Endothelial cell (in vitro differentiated cells): ENCODE data around the gene HHAT. TPM values are rescaled to one million over a fixed set of nuclear protein-coding genes. Genes with fewer than 3 reads are reported as not detected.

Source experiments
- DNase-seq: peaks from one replicate; pipeline ENCODE4 v3.0.0; 2021; ENCODE audit warnings: low spot score
- H3K27ac Mint-ChIP-seq: one replicate; pipeline ENCODE4 v1.8.0; 2021; ENCODE audit warnings: mixed read lengths, inconsistent platforms; ENCODE audit not compliant: unreplicated experiment
- H3K27me3 Mint-ChIP-seq: one replicate; pipeline ENCODE4 v1.8.0; 2021; ENCODE audit warnings: mild to moderate bottlenecking, moderate library complexity, mixed read lengths, inconsistent platforms; ENCODE audit not compliant: unreplicated experiment
- H3K36me3 Mint-ChIP-seq: one replicate; pipeline ENCODE4 v1.8.0; 2021; ENCODE audit warnings: mild to moderate bottlenecking, low read depth, mixed read lengths, inconsistent platforms; ENCODE audit not compliant: unreplicated experiment
- H3K4me1 Mint-ChIP-seq: one replicate; pipeline ENCODE4 v1.8.0; 2021; ENCODE audit warnings: mild to moderate bottlenecking, mixed read lengths, inconsistent platforms; ENCODE audit not compliant: unreplicated experiment
- H3K4me3 Mint-ChIP-seq: one replicate; pipeline ENCODE4 v1.8.0; 2021; ENCODE audit warnings: mild to moderate bottlenecking, mixed read lengths, inconsistent platforms; ENCODE audit not compliant: unreplicated experiment
- H3K9me3 Mint-ChIP-seq: one replicate; pipeline ENCODE4 v1.8.0; 2021; ENCODE audit warnings: mixed read lengths, inconsistent platforms; ENCODE audit not compliant: unreplicated experiment
- total RNA-seq: library from RNA; stranded (reverse); fragmentation: NEBNext Ultra II Directional; extraction: Animal tissue kit (Norgen Biotek cat#: 25700); gene quantifications from one replicate; pipeline ENCODE4 v1.2.1, GENCODE V29; 2021; ENCODE audit not compliant: unreplicated experiment
- TF ChIP-seq, protein P1 (sequence below): fragments of 200-600 bp; sonication (generic); IDR thresholded peaks from one replicate; pipeline ENCODE4 v1.5.0; 2021; ENCODE audit warnings: antibody characterized with exemption; ENCODE audit not compliant: unreplicated experiment

The HHAT gene
- total RNA-seq, 1 donor from 2014 or later = 6.0 TPM

DNA sequence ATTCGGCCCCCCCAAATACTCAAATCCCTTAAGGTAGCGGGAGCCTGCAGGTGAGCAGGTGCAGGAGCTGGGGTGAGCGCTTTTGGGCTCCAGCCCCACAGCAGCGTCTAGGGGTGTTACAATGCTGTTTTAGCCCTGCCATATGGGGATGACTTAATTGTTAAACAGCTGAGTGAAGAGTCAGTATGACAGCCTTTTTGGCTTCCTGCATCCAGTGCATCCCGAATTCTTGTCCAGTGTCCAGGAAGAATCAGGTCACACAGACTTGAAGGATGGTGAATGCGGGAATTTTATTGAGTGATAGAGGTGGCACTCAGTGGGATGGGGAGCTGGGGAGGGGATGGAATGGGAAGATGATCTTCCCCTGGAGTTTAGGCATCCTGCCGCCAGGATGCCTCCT, 30.4 kb upstream of the HHAT start:
- TF ChIP-seq, protein P1, sequence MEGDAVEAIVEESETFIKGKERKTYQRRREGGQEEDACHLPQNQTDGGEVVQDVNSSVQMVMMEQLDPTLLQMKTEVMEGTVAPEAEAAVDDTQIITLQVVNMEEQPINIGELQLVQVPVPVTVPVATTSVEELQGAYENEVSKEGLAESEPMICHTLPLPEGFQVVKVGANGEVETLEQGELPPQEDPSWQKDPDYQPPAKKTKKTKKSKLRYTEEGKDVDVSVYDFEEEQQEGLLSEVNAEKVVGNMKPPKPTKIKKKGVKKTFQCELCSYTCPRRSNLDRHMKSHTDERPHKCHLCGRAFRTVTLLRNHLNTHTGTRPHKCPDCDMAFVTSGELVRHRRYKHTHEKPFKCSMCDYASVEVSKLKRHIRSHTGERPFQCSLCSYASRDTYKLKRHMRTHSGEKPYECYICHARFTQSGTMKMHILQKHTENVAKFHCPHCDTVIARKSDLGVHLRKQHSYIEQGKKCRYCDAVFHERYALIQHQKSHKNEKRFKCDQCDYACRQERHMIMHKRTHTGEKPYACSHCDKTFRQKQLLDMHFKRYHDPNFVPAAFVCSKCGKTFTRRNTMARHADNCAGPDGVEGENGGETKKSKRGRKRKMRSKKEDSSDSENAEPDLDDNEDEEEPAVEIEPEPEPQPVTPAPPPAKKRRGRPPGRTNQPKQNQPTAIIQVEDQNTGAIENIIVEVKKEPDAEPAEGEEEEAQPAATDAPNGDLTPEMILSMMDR = no peak
- DNase-seq = no peak
- H3K27me3 Mint-ChIP-seq = no peaks in the 10 kb centered on the region
- no peaks in the 10 kb centered on the region for H3K9me3 Mint-ChIP-seq
- H3K27ac Mint-ChIP-seq = no peak overlapping the region
- H3K4me1 Mint-ChIP-seq = peaks cover 10% of the 10 kb centered on the region
- no peaks in the 10 kb centered on the region for H3K36me3 Mint-ChIP-seq
- H3K4me3 Mint-ChIP-seq = no peak overlapping the region

DNA sequence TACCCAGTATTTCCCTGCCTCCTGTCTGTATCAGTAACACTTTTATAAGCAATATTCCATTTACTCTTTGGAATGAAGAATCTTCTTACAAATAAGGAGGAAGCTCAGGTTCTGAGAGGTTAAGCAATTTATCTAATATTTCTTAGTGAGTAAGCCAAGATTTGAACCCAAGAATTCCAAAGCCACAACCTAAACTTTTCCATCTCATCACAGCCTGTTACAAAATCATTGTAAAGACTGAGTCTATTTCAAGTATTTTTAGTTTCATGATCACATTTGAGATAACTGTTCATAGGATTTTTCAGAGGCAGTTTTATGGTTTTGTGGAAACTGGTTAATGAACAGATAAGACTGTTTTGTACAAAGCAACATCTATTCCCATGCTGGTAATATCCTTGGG, 29.8 kb upstream of the HHAT start:
- DNase-seq = no peak
- Mint-ChIP-seq H3K27ac (no peak overlapping the region), H3K9me3 (no peaks in the 10 kb centered on the region), H3K36me3 (no peaks in the 10 kb centered on the region), H3K27me3 (no peaks in the 10 kb centered on the region), H3K4me1 (peaks cover 10% of the 10 kb centered on the region), H3K4me3 (no peak overlapping the region)
- TF ChIP-seq, protein P1 = no peak

DNA sequence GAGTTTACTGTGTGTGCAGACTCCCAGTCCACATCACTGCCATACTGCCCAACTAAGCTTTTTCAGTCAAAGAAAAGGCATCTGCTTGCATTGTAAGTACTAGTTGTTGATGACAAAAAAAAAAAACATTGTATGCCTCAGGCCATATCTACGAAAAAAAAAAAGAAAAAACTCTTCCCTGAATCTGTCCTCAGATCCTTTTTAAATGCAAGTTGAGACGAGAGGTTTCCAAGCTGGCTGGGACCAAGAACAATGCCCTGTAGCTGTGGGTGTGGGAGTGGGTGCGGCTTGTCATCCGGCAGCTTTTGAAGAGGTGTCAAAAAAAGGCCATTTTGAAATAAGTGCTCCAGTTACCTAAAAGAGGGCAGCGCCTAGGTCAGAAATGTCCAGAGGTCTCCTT, 29.2 kb upstream of the HHAT start:
- H3K4me3 Mint-ChIP-seq = no peak overlapping the region
- H3K9me3 Mint-ChIP-seq = no peaks in the 10 kb centered on the region
- TF ChIP-seq, protein P1 = no peak
- no peaks in the 10 kb centered on the region for H3K36me3 Mint-ChIP-seq
- no peak overlapping the region for H3K27ac Mint-ChIP-seq
- DNase-seq = no peak
- H3K4me1 Mint-ChIP-seq = peaks cover 10% of the 10 kb centered on the region
- peaks cover 3% of the 10 kb centered on the region for H3K27me3 Mint-ChIP-seq

- no peak overlapping the region for H3K4me3 Mint-ChIP-seq
- no peaks in the 10 kb centered on the region for H3K4me1 Mint-ChIP-seq
- no peaks in the 10 kb centered on the region for H3K36me3 Mint-ChIP-seq
- no peak for DNase-seq
- TF ChIP-seq, protein P1 = no peak
- H3K27me3 Mint-ChIP-seq = peaks cover 3% of the 10 kb centered on the region
- H3K27ac Mint-ChIP-seq = no peak overlapping the region
- H3K9me3 Mint-ChIP-seq = no peaks in the 10 kb centered on the region
These were observed 27.6 kb upstream of the HHAT start for GRCh38 chr1:210300923-210301614.

DNA sequence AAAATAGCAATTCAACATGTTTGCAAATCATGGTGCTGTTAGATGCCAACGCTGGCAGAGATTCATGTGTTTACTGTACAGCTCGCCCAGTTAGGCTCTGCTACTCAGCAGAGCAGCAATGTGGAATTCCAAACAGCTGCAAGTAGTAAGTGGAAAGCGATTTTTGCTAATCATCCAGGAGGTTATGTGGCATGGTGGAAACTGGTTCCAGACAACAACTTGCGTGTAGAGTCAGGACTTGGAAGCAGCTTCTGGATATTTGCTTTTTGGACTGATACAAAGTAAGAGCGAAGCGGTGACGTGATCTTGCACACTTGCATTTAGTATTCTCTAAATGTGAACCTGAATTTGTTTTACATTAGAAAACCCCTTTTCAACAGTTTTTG, 27.1 kb upstream of the HHAT start:
- no peaks in the 10 kb centered on the region for H3K36me3 Mint-ChIP-seq
- peaks cover 3% of the 10 kb centered on the region for H3K27me3 Mint-ChIP-seq
- DNase-seq = no peak
- TF ChIP-seq, protein P1 = no peak
- H3K4me3 Mint-ChIP-seq = no peak overlapping the region
- H3K4me1 Mint-ChIP-seq = no peaks in the 10 kb centered on the region
- H3K9me3 Mint-ChIP-seq = no peaks in the 10 kb centered on the region
- no peak overlapping the region for H3K27ac Mint-ChIP-seq
